NCI-H2081 (cell line): ENCODE results near the gene BRSK2.
"Not testable (repeated sequence)": the region's sequence is repeated elsewhere in the genome, so short reads cannot be mapped to it uniquely, and the experiment has no call there.

ENCODE experiments used
- DNase-seq, 2 experiments: peaks; one replicate each; lab custom pipeline; 2025; lab: John Stamatoyannopoulos, UW

Gene BRSK2

GRCh38 chr11:1389932-1390568 lies at the start of gene BRSK2:
Gene BRSK2 (plus strand): TSS chr11:1389934. CDS start chr11:1390285, 351 bp downstream.
- DNase-seq, result no peak

- no peak for DNase-seq
Measured at GRCh38 chr11:1340111-1340510, 49.6 kb upstream of the BRSK2 start.

- not testable (repeated sequence) for DNase-seq
Measured at GRCh38 chr11:1341226-1341625, 48.5 kb upstream of the BRSK2 start.

GRCh38 chr11:1341928-1342524 lies 47.7 kb upstream of the BRSK2 start:
- DNase-seq, result no peak

GRCh38 chr11:1342946-1343345 lies 46.8 kb upstream of the BRSK2 start:
- DNase-seq, result no peak

GRCh38 chr11:1343391-1344055 lies 46.2 kb upstream of the BRSK2 start:
- DNase-seq, result no peak

GRCh38 chr11:1344056-1344635 lies 45.6 kb upstream of the BRSK2 start:
- no peak for DNase-seq

- no peak for DNase-seq
Measured at GRCh38 chr11:1345737-1346513, 43.8 kb upstream of the BRSK2 start.

- no peak for DNase-seq
Measured at GRCh38 chr11:1346669-1347390, 42.9 kb upstream of the BRSK2 start.

GRCh38 chr11:1347411-1347999 lies 42.2 kb upstream of the BRSK2 start:
- DNase-seq, result not testable (repeated sequence)

- no peak for DNase-seq
Measured at GRCh38 chr11:1348146-1348795, 41.5 kb upstream of the BRSK2 start.

GRCh38 chr11:1348796-1349326 lies 40.9 kb upstream of the BRSK2 start:
- no peak for DNase-seq

GRCh38 chr11:1349327-1350041 lies 40.2 kb upstream of the BRSK2 start:
- no peak for DNase-seq

GRCh38 chr11:1350086-1350725 lies 39.5 kb upstream of the BRSK2 start:
- DNase-seq, result no peak

- no peak for DNase-seq
Measured at GRCh38 chr11:1351278-1351937, 38.3 kb upstream of the BRSK2 start.

GRCh38 chr11:1352696-1353382 lies 36.9 kb upstream of the BRSK2 start:
- DNase-seq, result no peak

- DNase-seq, result no peak
Measured at GRCh38 chr11:1353383-1354124, 36.2 kb upstream of the BRSK2 start.
